Bone marrow (tissue), 2 donors: ENCODE measurements around the gene MAN2A1.
"Not testable (repeated sequence)": the region's sequence is repeated elsewhere in the genome, so short reads cannot be mapped to it uniquely, and the experiment has no call there.

Experiments used
- DNase-seq, 2 donors: peaks; one replicate each; lab custom pipeline; 2025; lab: John Stamatoyannopoulos, UW

The MAN2A1 gene

DNA sequence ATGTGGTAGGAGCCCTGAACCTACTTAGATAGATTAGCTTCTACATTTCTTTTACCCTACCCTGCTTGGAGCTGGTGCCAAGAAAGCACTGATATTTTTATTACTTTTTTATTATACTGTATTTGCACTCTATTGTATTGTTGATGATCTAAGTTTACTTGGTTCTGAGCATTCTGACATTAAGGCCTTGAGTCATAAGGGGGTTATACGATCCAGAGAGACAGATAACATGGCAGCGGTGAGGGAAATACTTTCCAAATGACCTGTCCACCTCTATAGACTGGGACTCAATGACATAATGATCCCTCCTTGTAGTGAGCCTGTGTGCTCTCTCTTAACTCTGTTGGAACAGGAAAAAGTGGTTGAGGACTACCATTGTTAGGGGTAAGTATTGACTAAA lies 176.3 kb downstream of the MAN2A1 start:
- DNase-seq: no peak

DNA sequence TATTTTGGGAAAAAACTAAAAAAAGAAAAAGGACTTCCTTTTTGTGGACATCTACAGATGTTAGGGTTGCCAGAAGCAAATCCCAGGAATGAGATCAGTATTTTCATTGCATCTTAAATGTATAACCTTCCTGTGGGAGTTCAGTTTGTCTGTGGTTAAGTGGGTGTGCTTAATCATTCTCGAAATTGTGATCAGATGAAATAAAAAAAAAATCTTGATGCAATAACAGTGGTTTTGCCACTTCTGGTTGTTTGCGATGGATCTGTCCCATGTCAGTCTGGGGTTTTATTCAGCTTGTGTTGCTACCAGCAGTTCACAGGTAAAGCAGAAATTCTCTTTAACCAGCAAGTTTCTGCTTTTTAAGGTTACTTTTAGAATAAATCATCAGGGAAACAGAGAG lies 179.0 kb downstream of the MAN2A1 start:
- DNase-seq: no peak

DNA sequence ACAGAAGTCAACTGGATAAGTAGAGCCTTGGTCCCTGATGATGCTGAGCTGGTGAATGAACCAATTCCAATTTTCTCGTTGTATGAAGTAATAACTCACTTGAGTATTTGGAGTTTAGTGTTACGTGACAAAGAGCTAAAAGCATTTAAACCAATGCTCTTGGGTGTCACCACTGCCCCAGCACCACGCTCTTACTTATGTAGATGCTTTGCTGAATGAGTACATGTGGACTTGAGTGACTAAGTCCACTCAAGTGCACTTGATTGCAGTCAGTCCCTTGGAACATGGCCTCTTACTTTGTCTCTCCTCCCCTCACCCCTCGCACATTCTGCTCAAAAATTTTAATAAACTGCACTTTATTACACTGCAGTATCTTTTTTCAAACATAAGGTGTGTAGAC lies 184.0 kb downstream of the MAN2A1 start:
- no peak for DNase-seq

DNA sequence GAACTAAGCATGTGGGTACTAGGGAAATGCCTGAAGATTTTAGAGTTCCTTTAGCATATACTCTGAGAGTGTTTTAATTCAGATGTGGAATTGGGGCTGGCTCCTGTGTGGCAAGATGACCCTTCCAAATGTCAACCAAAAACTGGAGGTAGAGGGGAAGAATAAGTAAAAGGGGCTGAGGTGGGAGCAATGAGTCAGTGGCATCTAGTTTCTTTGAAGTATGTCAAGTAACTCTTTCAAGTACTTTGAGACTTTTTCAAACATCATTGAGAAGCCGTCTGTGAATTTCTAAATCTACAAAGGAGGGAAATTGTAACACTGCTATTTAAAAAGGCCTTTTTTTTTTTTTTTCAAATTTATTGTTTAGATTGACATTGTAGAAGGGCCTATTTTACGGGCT lies 184.4 kb downstream of the MAN2A1 start:
- no peak for DNase-seq

DNA sequence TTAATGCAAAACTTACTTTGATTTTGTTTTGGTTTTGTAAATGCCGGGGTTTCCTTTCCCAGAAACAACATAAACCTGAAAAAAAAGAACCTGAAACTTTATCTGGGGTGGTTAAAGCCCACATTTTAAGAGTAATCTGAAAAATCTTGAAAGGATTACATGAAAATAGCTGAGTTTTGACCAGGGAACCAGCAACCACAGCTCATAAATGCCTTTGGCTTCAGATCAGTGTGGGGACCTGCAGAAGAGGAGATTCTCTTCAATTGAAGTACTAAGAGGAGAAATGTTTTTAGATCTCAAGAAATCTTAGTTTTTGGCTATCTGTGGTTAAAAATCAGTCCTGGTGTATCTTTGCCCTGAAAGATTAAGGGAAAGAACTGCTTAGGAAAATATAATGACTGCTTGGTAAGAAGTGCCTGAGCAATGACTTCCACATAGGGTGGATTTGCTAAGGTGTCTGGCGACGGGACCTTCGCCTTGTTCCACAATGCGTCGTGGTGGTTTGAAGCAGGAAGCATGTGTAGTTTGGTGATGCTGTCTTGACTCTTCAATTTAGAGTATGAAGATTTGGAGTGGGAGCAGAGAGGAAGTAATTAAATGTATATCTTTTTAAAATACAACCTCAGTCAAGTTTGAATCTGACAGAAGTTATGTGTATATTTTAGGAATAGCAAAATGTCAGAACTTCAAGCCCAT lies 186.5 kb downstream of the MAN2A1 start:
- DNase-seq: no peak

DNA sequence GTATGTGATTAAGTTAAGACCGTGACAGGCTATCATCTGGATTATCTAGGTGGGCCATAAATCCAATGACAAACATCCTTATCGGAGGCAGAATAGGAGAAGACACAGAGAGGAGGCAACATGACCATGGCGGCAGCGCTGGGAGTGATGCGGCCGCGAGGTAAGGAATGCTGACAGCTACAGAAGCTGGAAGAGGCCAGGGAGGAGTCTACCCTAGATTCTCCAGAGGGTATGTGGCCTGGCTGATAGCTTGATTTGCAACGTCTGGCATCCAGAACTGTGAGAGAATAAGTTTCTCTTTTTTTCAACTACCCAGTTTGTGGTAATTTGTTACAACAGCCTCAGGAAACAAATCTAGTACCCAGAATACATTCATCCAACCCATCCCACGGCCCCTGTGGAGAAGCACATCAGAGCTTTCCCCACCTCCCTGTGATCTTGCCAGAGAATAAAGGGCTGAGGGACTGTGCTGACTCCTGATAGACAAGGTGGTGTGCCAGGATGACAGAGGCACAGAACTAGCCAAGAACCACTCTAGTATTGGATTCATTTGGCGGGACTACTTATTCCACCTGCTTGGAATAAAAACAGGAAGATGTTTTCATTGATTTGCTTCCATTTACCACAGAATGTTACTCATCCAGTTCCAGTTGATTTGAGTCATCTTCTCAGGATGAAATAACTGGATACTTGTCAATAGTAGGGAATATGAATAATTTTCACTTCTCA lies 187.4 kb downstream of the MAN2A1 start:
- no peak for DNase-seq

DNA sequence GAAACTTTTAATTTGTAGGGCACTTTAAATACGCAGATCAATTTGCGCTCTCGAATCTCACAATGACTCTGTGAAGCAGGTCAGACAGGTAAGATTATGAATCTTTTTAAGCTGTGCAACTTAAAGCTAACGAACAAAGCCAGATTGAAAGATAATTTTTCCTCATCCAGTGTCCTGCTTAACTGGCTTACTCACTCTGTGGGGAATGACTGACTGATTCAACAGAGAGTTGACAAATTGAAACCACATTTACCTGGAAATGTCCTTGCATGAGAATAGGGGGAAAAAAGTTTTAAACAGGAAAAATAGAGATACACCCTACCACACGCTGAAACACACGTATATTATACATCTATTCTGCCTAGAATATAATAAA lies 187.9 kb downstream of the MAN2A1 start:
- DNase-seq: no peak

DNA sequence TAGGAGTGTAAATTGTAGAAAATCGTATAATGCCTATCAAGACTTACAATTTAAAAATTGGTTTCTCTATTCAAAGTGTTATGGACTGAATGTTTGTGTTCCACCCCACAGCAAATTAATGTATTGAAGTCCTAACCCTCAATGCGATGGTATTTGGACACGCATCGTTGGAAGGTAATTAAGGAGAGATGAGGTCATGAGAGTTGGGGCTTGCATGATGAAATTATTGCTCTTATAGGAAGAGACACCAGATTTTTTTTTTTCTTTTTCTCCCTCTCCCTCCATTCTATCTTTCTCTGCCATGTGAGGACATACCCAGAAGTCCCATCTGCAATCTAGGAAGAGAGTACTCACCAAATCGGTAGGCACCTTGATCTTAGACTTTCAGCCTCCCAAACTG lies 189.2 kb downstream of the MAN2A1 start:
- DNase-seq: no peak

DNA sequence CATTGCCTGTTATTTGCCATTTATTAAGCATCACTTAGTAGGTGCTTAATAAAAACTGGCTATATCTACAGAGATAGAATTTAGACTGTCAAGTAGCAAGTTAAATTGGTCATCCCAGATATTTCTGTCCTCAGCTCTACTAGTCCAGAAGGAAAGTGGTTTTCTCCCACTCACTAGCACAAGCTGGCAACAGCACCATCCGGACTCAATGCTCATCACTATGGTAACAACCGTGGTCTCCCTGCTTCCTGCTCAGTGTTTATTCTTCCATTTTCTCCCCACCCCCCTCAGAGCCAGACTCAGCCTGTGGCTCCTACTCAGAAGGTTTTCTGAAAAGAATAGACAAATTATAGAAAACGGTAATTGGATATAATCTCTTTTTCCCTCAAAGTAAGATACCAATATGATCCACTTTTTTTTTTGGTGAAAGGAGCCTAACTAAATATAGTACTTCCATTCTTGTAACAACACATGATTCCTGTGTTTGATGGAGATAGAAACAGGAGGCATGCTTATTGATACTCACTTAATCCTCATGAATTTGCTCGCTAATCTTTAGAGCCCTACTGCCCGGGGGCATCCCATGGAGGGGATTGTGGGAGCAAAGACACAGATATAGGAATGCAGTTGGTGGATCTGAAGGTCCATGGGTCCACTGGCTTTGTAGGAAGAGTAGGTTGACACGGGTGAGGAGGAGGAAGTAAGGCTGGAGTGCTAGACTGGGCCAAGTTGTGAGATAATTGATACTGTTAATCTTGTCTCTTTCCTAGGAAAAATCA lies 191.4 kb downstream of the MAN2A1 start:
- no peak for DNase-seq

DNA sequence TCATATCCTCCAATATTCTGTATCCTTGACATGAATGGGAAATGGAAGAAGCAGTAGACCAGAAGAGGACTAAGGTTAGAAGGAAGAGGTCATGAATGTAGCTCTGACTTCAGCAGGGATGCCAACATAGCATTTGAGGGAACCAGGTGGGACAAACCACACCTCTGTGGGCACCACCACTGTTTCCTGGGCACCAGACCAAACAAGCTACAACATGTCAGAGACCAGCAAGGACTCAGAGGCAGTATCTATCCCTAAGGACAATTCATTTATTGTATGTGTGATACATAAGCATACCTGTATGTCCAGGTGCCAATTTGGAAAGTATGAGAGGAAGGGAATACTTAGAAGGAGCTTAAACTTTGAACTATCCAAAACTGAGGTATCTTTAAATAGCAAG lies 192.8 kb downstream of the MAN2A1 start:
- no peak for DNase-seq

DNA sequence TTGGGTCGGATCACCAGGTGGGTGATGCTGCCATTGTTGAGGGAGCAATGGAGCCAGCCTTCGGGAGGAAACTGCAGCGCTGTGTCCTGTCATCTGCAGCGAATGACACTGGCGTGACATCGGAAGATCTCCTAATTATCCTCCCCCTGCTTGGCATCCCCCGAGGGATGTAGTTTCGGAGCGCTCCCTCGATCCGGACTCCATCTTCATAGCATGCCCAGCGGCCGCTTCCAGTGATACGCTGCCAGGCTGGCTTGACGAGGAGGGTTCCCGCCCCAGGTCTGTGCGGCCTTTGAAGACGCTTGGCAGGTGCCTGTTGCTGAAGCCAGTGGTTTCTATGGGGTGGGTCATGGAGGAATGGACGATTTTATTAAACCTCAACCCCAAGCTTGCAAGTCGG lies 194.9 kb downstream of the MAN2A1 start:
- no peak for DNase-seq

DNA sequence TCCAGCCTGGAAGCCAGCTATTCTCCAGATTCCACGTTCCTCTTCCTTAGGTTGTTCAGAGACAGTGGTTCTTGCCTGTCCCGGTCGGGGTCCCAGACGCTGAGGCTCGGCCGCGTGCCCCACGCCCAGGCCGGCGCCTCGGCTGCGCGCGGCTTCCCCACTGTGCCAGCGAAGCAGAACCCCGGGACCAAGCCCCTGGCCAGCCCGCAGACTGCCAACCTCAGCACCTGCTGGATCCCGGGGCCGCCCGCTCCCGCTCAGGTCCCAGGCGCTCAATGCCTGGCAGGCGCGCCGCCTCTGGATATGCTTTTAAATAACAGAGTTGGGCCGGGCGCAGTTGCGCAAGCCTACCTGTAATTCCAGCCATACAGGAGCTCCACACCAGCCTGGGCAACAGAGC lies 195.5 kb downstream of the MAN2A1 start:
- DNase-seq: no peak

DNA sequence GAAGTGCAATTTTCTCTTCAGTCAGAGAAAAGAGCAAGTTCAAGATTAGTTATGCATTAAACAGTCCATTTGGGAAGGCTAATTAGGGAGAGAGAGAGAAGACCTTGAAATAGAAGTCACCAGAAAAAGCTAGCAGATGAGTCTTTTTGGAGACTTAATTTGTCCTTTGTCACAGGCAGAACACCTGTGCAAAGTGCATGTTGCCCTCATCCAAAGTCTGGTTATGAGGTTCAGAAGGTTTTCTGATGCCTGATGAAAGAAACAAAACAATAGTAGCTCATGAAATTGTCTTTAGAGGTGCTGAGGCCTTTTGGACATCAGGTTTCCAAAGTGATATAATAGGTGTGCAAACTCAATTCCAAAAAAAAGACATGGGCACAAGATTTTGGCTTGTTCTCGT lies 199.3 kb downstream of the MAN2A1 start:
- DNase-seq: no peak

DNA sequence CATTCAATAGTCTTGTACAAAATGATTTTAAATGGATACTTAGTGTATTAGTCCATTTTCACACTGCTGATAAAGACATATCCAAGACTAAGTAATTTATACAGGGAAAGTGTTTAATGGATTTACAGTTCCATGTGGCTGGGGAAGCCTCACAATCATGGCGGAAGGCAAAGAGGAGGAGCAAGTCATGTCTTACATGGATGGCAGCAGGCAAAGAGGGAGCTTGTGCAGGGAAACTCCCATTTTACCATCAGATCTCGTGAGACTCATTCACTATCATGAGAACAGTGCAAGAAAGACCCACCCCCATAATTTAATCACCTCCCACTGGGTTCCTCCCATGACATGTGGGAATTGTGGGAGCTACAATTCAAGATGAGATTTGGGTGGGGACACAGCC lies 203.5 kb downstream of the MAN2A1 start:
- not testable (repeated sequence) for DNase-seq

DNA sequence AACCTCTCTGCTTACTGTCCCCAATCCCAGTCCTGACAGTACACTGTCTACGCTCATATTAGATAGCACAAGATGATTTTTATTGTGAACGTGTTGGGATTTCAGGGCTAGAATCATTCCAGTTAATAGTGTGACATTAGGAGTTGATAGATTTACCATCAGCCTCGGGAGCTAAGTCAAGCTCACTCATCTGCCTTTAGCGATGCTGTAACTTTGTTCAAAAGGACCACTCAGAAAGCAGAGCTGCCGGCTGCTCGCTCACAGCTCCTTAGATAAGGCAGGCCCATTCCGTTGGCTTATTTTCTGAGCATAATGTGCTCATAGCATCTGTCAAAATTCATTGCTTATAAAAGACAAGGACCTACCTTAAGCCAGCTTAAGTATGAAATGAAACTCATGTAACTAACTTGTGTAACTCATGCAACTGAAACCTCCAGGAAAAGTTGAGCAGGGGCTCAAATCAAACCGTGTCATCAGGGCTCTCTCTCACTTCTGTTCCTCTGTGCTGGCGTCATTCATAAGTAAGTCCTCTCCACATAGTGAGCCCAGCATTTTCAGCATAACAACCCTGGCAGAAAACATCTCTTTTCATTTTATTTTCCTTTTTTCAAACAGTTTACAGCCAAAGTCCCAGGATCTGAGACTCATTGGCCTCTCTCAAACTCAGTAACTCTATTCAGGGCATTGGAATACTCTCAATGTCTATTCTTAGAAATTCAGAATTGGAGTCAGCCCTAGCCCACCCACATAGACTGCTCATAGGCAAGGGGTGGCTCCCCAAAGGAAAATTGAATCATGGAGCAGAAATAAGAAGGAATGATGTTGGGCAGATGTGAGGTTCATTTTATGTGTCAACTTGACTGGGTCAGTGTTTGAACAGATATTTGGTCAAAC lies 208.8 kb downstream of the MAN2A1 start:
- no peak for DNase-seq

DNA sequence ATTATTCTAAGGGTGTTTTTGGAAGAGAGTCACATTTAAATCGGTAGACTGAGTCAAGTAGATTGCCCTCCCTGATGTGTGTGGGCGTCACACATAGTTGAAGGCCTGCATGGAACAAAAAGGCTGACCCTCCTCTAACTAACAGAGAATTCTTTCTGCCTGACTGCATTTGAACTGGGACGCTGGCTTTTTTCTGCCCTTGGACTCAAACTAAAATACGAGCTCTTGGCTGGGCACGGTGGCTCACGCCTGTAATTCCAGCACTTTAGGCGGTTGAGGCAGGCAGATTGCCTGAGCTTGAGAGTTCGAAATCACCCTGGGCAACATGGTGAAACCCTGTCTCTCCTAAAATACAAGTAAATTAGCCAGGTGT lies 209.4 kb downstream of the MAN2A1 start:
- no peak for DNase-seq

DNA sequence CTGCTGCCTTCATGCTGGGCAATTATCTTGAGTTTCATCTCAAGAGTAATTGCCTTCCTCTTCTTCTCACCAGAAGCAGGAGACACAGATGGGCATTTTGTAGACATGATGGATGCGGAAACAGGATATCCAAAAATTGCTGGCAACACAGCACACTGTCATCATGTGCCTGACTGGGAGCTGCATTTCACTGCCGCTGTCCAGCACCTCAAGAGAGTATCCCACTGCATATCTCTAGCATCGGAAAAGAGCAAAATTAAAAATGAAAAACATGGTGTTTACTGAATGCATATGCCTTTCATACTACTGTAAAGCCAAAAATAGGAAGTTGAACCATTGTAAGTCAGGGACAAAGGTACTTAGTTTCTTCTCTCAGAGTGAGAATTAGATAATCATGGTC lies 210.7 kb downstream of the MAN2A1 start:
- DNase-seq: no peak

DNA sequence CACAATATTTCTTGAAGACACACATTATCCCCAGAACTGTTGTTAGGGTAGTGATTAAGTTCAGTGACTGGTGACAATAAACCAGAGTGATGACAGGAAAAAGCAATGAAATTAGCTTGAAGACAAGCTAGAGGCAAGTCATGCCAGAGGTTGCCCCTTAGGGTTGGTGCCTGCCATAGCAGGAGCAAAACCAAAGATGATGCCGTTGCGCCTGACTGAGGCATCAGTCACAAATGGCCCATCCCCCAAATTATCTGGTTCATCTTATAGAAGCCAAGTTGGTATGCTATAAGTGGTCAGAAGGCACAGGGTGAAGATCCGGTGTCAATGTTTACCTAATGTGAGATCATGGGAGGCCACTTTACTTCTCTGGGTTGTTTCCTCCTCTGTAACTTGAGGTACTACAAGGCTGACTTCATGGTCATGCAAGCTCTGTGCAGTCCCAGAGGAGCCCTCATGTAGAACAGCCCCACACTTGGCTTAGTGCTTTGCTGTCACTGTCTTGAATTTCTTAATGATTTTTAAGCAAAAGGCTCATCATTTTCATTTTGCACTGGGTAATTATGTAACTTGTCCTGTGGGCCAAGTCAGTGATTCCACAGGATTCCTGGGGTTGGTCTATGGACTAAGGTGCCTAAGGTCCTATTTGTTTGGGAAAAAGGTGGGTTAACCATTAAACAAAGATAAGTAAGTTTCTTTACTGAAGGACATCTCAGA lies 211.3 kb downstream of the MAN2A1 start:
- no peak for DNase-seq

DNA sequence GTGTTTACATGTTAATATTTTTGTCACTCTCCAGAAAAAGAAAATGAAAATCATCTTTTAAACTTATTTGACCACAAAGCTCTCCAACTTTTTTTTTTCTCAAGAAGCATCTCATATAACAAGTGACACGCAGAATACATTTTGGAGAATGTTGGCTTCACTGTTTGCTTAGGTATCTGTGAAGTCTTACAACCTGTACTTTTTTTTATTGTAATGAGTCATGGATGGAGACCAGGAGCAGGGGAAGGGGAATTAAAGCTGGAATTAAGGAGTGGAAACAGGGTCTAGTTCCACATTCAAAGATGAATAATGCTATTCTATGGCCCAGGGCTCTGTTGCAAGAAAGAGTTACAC lies 211.9 kb downstream of the MAN2A1 start:
- DNase-seq: no peak

DNA sequence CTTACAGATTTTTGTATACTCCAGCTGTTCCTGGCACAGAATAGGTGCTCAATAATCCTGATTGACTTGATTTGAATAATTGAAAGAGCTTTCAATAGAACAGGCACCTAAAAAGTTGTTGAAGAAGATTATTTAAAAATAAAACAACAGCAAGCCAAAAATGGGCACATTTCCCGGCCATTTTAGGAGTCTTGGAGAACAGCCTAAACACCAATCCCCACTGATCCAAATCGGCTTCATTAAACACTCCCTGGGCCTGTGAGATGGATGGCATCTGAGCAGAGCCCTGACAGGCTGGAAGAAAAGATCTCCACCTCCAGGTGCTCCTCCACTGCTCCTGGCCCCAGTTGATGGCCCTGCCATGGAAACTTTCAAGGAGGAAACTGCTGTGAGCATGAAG lies 213.3 kb downstream of the MAN2A1 start:
- no peak for DNase-seq

DNA sequence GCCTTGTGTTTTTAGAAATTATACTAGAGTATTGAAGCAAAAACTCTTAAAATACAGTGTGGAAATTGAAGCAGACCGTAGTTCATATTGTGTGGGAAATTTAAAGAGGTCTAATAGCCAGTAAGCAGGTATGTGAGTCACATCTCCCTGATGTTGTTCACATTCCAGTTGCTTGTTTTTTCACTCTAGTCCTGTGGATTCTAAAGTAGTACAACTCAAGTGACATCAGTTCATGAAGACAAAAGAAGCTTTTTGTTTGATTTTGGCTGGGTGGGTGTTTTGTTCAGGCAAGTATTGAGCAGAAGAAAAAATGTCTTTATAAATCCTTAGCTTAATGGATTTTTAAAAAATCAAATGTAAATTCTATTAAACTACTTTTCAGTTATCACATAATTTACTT lies 216.2 kb downstream of the MAN2A1 start:
- DNase-seq: no peak

DNA sequence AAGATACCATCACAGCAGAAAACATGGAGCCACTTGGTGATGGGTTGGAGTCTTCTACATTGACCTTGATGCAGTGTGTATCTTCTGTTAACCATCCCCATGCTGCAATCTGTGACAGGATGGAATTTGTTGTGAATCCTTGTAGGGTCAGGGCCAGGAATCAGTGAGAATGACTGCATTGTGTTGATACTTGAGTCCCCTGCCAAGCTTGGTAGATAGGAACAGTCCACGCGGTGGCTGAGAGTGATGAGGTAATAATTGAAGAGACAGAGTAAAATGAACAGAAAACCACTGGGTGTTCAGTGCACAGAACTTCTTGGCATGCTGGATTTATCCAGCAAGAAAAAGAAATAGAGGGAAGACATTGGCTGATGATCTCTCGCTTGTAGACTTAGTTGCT lies 217.5 kb downstream of the MAN2A1 start:
- DNase-seq: no peak
